Epithelial cell of proximal tubule (primary cell): Measurements from ENCODE around the gene MVB12B. TPM values are rescaled to one million over a fixed set of nuclear protein-coding genes. Genes with fewer than 3 reads are reported as not detected.
A peak's percentile ranks its signal among the peaks of the same experiment; 100 is the strongest.

Source experiments
- DNase-seq: peaks from one replicate; pipeline ENCODE4 v3.0.0-alpha.2; 2011; ENCODE audit warnings: low read depth
- H3K4me3 ChIP-seq: 2 replicates; pipeline ENCODE4 v1.5.1; 2011; ENCODE audit warnings: low read depth, mild to moderate bottlenecking, low read length
- total RNA-seq: library from RNA; depleted of rRNA; stranded (reverse); fragments of >200 nt; gene quantifications from 2 replicates; pipeline ENCODE4 v1.2.3, GENCODE V29; 2015
- TF ChIP-seq, protein P1 (sequence below): conservative IDR thresholded peaks from 2 replicates; pipeline ENCODE4 v1.5.1; 2012; ENCODE audit warnings: low read depth, mild to moderate bottlenecking, low read length

The MVB12B gene
- total RNA-seq, 1 donor from 2014 or later = 6.1 TPM

DNA sequence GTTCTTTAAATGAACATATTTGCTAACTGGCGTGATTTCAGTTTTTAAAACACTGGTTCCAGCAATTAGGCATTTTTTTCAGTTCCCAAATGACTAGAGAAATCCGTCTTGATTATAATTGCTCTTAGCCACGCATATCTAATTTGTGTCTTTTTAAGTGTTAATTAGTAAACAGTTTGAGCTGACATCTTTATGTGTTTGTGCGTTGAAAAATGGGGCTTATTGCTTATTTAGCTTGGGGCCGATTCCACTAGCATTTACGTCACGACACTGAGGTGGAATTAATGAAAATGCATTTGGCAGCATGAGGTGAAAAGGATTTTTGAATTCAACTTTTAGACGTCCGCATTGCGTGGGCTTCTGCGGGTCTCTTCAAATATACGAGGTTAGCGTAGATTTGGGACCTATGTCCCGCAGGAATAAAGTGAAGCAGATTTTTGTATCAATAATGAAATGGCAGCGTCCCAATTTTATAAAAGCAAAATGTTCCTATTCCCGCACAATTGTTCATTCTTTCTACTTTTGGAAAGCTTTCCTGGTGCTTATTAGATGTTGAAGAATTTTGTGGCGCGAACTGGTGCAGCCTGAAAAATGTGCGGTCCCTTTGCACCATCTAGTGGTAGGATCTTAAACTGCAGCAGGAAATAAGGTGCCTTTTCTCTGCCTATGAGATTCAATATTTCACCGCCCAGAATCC is 164.4 kb downstream of the MVB12B start:
- no peak for DNase-seq

DNA sequence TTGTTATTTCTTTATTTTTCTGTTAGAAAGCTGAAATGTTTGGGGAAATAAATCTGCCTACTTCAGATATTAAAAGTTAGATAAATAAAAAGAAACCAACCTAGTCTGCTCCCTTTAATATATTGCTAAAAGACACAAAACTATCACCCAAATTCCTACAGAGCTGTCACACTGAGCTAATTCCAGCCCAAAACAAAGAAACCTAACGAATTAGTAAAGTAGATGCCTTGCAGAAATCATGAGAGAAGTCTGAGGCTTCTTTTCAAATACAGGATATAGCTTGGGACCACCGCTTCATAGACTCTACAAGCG is 164.9 kb downstream of the MVB12B start:
- H3K4me3 ChIP-seq = no peak overlapping the region
- TF ChIP-seq, protein P1, sequence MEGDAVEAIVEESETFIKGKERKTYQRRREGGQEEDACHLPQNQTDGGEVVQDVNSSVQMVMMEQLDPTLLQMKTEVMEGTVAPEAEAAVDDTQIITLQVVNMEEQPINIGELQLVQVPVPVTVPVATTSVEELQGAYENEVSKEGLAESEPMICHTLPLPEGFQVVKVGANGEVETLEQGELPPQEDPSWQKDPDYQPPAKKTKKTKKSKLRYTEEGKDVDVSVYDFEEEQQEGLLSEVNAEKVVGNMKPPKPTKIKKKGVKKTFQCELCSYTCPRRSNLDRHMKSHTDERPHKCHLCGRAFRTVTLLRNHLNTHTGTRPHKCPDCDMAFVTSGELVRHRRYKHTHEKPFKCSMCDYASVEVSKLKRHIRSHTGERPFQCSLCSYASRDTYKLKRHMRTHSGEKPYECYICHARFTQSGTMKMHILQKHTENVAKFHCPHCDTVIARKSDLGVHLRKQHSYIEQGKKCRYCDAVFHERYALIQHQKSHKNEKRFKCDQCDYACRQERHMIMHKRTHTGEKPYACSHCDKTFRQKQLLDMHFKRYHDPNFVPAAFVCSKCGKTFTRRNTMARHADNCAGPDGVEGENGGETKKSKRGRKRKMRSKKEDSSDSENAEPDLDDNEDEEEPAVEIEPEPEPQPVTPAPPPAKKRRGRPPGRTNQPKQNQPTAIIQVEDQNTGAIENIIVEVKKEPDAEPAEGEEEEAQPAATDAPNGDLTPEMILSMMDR = no peak
- DNase-seq = no peak

More for the DNA sequence above, 164.4 kb downstream of the MVB12B start:
- TF ChIP-seq, protein P1 = peak; percentile 93
- H3K4me3 ChIP-seq = no peak overlapping the region

DNA sequence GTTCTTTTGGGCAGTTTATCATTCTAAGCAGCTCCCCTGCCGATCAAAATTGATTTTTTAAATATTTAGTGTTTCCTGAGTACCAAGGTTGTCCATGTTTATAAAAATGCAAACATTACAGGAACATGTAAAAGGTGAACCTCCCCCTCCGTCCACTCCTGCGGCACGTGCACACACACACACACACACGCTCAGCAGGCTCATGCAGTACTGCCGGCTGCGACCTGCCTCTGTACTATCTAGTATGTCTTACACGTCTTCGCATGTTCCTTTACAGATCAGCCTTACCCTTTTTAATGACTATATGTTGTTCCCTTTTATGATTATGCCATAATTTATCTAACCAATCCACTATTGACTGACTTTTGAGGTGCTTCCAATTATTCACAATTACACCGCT is 165.3 kb downstream of the MVB12B start:
- no peak overlapping the region for H3K4me3 ChIP-seq
- no peak for DNase-seq
- TF ChIP-seq, protein P1 = no peak

DNA sequence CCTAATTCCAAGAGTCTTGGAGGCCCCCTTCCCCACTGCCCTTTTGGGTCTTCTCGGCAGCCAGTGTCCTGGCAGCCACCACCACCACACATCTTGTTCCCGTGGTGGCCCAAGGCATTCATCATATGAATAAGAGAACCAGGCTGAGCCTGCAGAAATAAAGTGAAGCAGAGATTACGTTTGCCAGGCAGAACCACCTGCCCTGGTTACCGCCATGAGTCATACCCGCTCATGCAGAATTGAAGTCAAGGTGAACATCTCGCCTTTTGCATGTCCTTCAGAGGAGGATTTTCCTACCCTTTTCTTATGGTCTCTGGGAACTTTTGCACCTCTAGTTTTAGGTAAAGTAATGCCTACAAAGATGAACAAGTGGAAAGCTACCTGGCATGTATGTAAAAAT is 167.6 kb downstream of the MVB12B start:
- DNase-seq = no peak
- TF ChIP-seq, protein P1 = no peak

DNA sequence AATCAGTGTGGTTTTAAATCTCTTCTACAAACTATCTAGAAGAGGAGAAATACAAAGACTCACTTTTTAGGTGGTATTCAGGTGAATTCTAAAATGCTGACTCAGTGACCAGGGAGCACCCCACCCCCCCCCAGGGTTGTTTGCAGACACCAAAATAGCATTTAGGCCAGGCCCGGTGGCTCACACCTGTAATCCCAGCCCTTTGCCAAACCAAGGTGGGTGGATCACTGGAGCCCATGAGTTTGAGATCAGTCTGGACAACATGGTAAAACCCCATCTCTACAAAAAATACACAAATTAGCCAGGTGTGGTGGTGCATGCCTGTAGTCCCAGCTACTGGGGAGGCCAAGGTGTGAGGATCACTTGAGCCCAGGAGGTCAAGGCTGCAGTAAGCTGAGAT is 168.1 kb downstream of the MVB12B start:
- TF ChIP-seq, protein P1 = no peak
- no peak overlapping the region for H3K4me3 ChIP-seq
- DNase-seq = no peak

More for the DNA sequence above, 167.6 kb downstream of the MVB12B start:
- H3K4me3 ChIP-seq = no peak overlapping the region

DNA sequence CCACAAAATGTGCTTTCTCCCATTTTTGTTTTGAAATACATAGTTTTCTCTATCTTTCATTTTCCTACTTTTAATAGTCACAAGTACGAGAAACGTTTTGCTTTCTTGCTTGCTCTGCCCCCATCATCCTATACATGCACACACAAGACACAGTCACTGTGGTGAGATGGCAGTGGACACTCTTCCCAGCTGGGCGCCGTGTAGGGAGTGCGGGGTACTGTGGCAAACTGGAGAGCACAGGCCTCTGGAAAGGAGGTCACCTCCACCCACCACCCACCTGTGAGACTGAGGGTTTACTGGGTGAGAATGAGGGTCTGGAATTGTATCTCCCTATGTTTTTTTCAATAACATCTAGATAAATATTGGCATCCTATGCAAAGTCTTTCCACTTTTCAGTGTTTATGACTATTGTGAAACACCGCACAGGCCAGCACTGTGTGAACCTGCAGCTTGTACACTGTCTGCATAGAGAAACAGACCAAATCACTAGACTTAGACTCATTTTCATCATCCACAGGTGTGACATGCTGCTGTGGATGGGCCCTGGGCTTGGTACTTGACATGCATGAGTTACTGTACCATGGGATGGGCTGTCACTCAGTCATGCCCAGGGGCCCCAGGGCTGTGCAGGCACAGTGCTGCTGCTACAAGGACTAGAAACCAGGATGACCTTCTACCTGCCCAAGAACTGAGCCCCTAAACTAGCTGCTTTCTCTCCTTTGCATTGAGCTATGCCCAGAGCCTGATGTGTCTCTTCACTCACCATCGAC is 169.0 kb downstream of the MVB12B start:
- no peak for DNase-seq
- TF ChIP-seq, protein P1 = no peak
- no peak overlapping the region for H3K4me3 ChIP-seq
